ENCODE measurements around the gene POLL.

- TF ChIP-seq CTCF (IDR thresholded peaks at IDR 0.05 in 2 of 3, conservative IDR thresholded peaks at IDR 0.05 in 1 of 3; ENCODE audit: borderline replicate concordance in 1 of 3, insufficient read depth in 1 of 3, low read depth in 2 of 3, low read length in 2 of 3): no peak
- no peak for TF ChIP-seq ELF1 (IDR thresholded peaks at IDR 0.05; ENCODE audit: borderline replicate concordance, low read depth)
- TF ChIP-seq MAX (IDR thresholded peaks at IDR 0.05): no peak
- no peak for TF ChIP-seq EZH2 (IDR thresholded peaks at IDR 0.05)
Observed at GRCh38 chr10:101564490-101564991, 23.5 kb downstream of the POLL start.
